Caco-2 (cell line): ENCODE results near the gene DACT1. TPM values are rescaled to one million over a fixed set of nuclear protein-coding genes. Genes with fewer than 3 reads are reported as not detected.

ENCODE experiments used
- BruUV-seq: library from RNA; stranded (reverse); fragments of 400-500 nt; replicated peaks from 2 replicates; lab custom pipeline; 2021; lab: Mats Ljungman, UMichigan
- CTCF ChIA-PET: fragments of 300-600 bp; sonication (Branson Sonifier 250); formaldehyde crosslinking; loops from one replicate; lab custom pipeline; 2022; ENCODE audit warnings: antibody characterized with exemption; lab: Charles Lee
- POLR2A ChIA-PET: fragments of 300-600 bp; sonication (Branson Sonifier 250); formaldehyde crosslinking; loops from one replicate; lab custom pipeline; 2022; ENCODE audit warnings: antibody characterized with exemption; lab: Charles Lee
- DNase-seq, 2 experiments: peaks; one replicate each; pipeline versions ENCODE4 v3.0.0 to v3.0.0-alpha.2; 2020 to 2022
- H3K27me3 ChIP-seq: replicated peaks from 2 replicates; pipeline ENCODE4 v1.6.0; 2011; ENCODE audit warnings: low read length; ENCODE audit not compliant: control insufficient read depth, insufficient read depth
- H3K36me3 ChIP-seq: 2 replicates; pipeline ENCODE4 v1.5.1; 2011; ENCODE audit warnings: low read length; ENCODE audit not compliant: control insufficient read depth, insufficient read depth
- H3K4me1 ChIP-seq: fragments of 250-450 bp; sonication (Bioruptor Pico); 2 replicates; pipeline ENCODE4 v1.5.1; 2020; ENCODE audit warnings: mild to moderate bottlenecking
- H3K4me3 ChIP-seq: 2 replicates; pipeline ENCODE4 v1.5.1; 2011; ENCODE audit warnings: low read depth, mild to moderate bottlenecking, control low read depth, low read length
- H3K9me3 ChIP-seq: fragments of 250-450 bp; sonication (Bioruptor Pico); 2 replicates; pipeline ENCODE4 v1.5.1; 2020; ENCODE audit warnings: mild to moderate bottlenecking, moderate library complexity
- H3K27ac Mint-ChIP-seq: one replicate; pipeline ENCODE4 v1.8.0; 2022; ENCODE audit warnings: mixed read lengths; ENCODE audit not compliant: unreplicated experiment
- H3K27me3 Mint-ChIP-seq: one replicate; pipeline ENCODE4 v1.8.0; 2022; ENCODE audit warnings: mixed read lengths; ENCODE audit not compliant: insufficient read depth, unreplicated experiment
- H3K36me3 Mint-ChIP-seq: one replicate; pipeline ENCODE4 v1.8.0; 2022; ENCODE audit warnings: mild to moderate bottlenecking, mixed read lengths; ENCODE audit not compliant: insufficient read depth, unreplicated experiment
- H3K4me1 Mint-ChIP-seq: one replicate; pipeline ENCODE4 v1.8.0; 2022; ENCODE audit warnings: low read depth, mixed read lengths; ENCODE audit not compliant: unreplicated experiment
- H3K4me3 Mint-ChIP-seq: one replicate; pipeline ENCODE4 v1.8.0; 2022; ENCODE audit warnings: mild to moderate bottlenecking, moderate library complexity, mixed read lengths; ENCODE audit not compliant: unreplicated experiment
- H3K9me3 Mint-ChIP-seq: one replicate; pipeline ENCODE4 v1.8.0; 2022; ENCODE audit warnings: mixed read lengths; ENCODE audit not compliant: unreplicated experiment
- intact Hi-C: fragments of 100-400 bp; cut with micrococcal nuclease; formaldehyde crosslinking; loops from one replicate; pipeline ENCODE4 v1.10.0; 2022; ENCODE audit not compliant: unreplicated experiment
- total RNA-seq: library from RNA; stranded (reverse); gene quantifications from 2 replicates; pipeline ENCODE4 v1.2.3, GENCODE V29; 2022
- TF ChIP-seq, protein P1 (sequence below), 2 experiments: fragments of 200-600 bp in 1 of 2; IDR thresholded peaks; 1 replicate in 1 of 2; 2 replicates in 1 of 2; pipeline versions ENCODE4 v1.5.1 to v1.8.0; 2011 to 2022; ENCODE audit warnings: antibody characterized with exemption in 1 of 2, control low read depth in 1 of 2, inconsistent platforms in 1 of 2, low read depth in 1 of 2, low read length in 1 of 2, mild to moderate bottlenecking in 1 of 2, moderate library complexity in 1 of 2; ENCODE audit not compliant: insufficient read depth in 1 of 2, severe bottlenecking in 1 of 2, unreplicated experiment in 1 of 2

Gene DACT1
- total RNA-seq, 1 experiment from 2014 or later = 0.23 TPM

DNA sequence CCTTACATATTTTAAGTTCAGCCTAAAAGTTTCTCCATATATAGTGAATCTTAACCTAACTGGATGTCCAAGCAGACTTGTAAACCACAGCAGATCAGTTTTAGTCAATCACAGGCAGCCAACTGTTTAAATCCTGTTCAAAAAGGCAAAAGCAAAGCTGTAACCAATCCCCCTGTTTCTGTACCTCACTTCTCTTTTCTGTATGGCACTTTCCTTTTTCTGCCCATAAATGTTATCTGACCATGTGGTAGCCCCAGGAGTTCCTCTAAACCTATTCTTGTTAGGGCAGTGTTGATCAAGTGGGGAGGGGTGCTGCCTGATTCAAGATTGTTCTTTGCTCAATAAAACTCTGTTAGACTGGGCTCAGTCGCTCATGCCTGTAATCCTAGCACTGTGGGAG is 8.5 kb upstream of the DACT1 start:
- H3K4me1 Mint-ChIP-seq = no peaks in the 10 kb centered on the region
- POLR2A ChIA-PET = no interaction called here
- CTCF ChIA-PET = no interaction called here
- H3K27ac Mint-ChIP-seq = no peak overlapping the region
- peaks cover 9% of the 10 kb centered on the region for H3K27me3 Mint-ChIP-seq
- no peaks in the 10 kb centered on the region for H3K27me3 ChIP-seq
- no TSS peak for BruUV-seq
- H3K4me3 Mint-ChIP-seq = no peak overlapping the region
- no peak for DNase-seq
- H3K9me3 Mint-ChIP-seq = no peaks in the 10 kb centered on the region
- H3K36me3 Mint-ChIP-seq = no peaks in the 10 kb centered on the region
- TF ChIP-seq, protein P1, sequence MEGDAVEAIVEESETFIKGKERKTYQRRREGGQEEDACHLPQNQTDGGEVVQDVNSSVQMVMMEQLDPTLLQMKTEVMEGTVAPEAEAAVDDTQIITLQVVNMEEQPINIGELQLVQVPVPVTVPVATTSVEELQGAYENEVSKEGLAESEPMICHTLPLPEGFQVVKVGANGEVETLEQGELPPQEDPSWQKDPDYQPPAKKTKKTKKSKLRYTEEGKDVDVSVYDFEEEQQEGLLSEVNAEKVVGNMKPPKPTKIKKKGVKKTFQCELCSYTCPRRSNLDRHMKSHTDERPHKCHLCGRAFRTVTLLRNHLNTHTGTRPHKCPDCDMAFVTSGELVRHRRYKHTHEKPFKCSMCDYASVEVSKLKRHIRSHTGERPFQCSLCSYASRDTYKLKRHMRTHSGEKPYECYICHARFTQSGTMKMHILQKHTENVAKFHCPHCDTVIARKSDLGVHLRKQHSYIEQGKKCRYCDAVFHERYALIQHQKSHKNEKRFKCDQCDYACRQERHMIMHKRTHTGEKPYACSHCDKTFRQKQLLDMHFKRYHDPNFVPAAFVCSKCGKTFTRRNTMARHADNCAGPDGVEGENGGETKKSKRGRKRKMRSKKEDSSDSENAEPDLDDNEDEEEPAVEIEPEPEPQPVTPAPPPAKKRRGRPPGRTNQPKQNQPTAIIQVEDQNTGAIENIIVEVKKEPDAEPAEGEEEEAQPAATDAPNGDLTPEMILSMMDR (IDR thresholded peaks at IDR 0.05; ENCODE audit: insufficient read depth in 1 of 2, low read depth in 1 of 2, low read length in 1 of 2, severe bottlenecking in 1 of 2, unreplicated experiment in 1 of 2) = no peak
- H3K36me3 ChIP-seq = no peaks in the 10 kb centered on the region
- no peak overlapping the region for H3K4me3 ChIP-seq
- intact Hi-C loops = no loop called here
- H3K9me3 ChIP-seq = no peaks in the 10 kb centered on the region
- H3K4me1 ChIP-seq = no peaks in the 10 kb centered on the region; the same call in none of the 2 replicates

DNA sequence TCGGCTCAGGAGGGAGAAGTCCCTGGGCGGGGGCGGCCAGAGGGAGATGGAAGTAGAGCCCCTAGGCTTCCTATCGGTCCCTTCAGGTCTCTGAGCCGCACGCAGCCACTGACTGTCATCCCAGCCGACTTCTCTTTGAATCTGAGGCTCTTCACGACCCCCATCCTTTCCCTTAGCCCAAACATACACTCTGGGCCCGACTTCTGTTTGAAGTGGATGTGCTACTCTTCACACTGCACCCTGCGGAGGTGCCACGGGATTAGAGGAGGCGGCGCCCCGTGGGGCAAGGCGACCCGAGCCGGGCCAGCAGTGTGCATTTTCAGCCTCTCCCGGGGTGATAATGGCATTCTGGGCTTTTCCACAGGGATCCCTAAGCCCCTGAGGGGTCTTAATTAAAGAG is 6.0 kb upstream of the DACT1 start:
- no peaks in the 10 kb centered on the region for H3K36me3 Mint-ChIP-seq

DNA sequence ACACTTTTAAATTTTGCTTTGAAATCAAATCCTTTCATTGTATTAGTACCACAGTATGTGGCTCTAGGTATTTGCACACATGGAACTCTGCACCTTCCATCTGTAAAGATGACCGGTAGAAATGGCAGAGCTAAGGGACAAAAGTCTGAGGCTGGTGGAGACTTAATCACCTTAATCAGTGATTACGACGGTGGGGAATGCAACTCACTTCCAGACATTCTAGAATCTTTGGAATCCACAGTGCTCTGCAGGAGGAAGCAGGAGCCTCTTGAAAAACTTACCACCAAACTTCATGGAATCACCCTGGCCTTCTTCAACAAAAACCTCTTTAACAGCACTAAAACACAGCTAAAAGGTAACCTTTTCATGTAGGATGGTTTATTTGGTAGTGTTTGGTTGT is 3.9 kb upstream of the DACT1 start:
- no peak overlapping the region for H3K27ac Mint-ChIP-seq
- H3K4me3 ChIP-seq = no peak overlapping the region
- H3K4me1 ChIP-seq = peaks cover 6% of the 10 kb centered on the region; the same call in 1 of the 2 replicates
- no peaks in the 10 kb centered on the region; the same call in 1 of the 2 replicates for H3K27me3 ChIP-seq
- peaks cover 28% of the 10 kb centered on the region for H3K27me3 Mint-ChIP-seq
- CTCF ChIA-PET = no interaction called here
- H3K4me1 Mint-ChIP-seq = no peaks in the 10 kb centered on the region
- no peaks in the 10 kb centered on the region for H3K9me3 ChIP-seq
- no peaks in the 10 kb centered on the region for H3K9me3 Mint-ChIP-seq
- H3K36me3 ChIP-seq = no peaks in the 10 kb centered on the region
- no peak overlapping the region for H3K4me3 Mint-ChIP-seq
- intact Hi-C loops = no loop called here
- TF ChIP-seq, protein P1 (IDR thresholded peaks at IDR 0.05; ENCODE audit: insufficient read depth in 1 of 2, low read depth in 1 of 2, low read length in 1 of 2, severe bottlenecking in 1 of 2, unreplicated experiment in 1 of 2) = no peak
- POLR2A ChIA-PET = no interaction called here
- no TSS peak for BruUV-seq
- H3K36me3 Mint-ChIP-seq = peaks cover 4% of the 10 kb centered on the region
- no peak for DNase-seq

More for the DNA sequence above, 6.0 kb upstream of the DACT1 start:
- no peaks in the 10 kb centered on the region for H3K9me3 Mint-ChIP-seq
- intact Hi-C loops = no loop called here
- no peak overlapping the region for H3K4me3 ChIP-seq
- no peaks in the 10 kb centered on the region; the same call in 1 of the 2 replicates for H3K4me1 ChIP-seq
- no TSS peak for BruUV-seq
- DNase-seq = no peak
- no peaks in the 10 kb centered on the region for H3K36me3 ChIP-seq
- TF ChIP-seq, protein P1 (IDR thresholded peaks at IDR 0.05; ENCODE audit: insufficient read depth in 1 of 2, low read depth in 1 of 2, low read length in 1 of 2, severe bottlenecking in 1 of 2, unreplicated experiment in 1 of 2) = no peak
- H3K27ac Mint-ChIP-seq = no peak overlapping the region
- H3K27me3 Mint-ChIP-seq = peaks cover 23% of the 10 kb centered on the region
- no peaks in the 10 kb centered on the region for H3K27me3 ChIP-seq
- H3K4me3 Mint-ChIP-seq = no peak overlapping the region
- no peaks in the 10 kb centered on the region for H3K4me1 Mint-ChIP-seq
- ChIA-PET CTCF (no interaction called here), POLR2A (no interaction called here)
- H3K9me3 ChIP-seq = no peaks in the 10 kb centered on the region
